Astrocyte (in vitro differentiated cells and primary cell): Measurements from ENCODE around the gene DNAJB6.

Experiments
- EZH2 ChIP-seq: IDR thresholded peaks from 2 replicates; pipeline ENCODE4 v1.6.1; 2012; ENCODE audit warnings: mild to moderate bottlenecking, low read length, inconsistent platforms; ENCODE audit not compliant: insufficient read depth
- TF ChIP-seq, protein P1 (sequence below): IDR thresholded peaks from 2 replicates; pipeline ENCODE4 v1.5.1; 2011; ENCODE audit warnings: low read depth, mild to moderate bottlenecking, inconsistent platforms, low read length, moderate library complexity; ENCODE audit not compliant: insufficient read depth

DNA sequence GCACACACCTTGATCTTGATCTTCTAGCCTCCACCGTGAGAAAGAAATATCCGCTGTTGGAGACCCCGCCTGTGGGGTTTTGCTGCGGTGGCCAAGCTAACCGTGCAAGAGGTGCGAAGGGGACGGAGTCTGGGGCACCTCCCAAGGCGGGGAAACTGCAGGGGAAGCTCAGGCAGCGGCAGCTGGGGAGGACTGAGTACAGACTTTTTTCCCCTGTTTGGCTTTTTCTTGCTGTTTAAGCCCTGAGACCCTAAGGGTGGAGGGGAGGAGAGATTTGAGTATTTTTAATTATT, 108.0 kb downstream of the DNAJB6 start:
- TF ChIP-seq, protein P1, sequence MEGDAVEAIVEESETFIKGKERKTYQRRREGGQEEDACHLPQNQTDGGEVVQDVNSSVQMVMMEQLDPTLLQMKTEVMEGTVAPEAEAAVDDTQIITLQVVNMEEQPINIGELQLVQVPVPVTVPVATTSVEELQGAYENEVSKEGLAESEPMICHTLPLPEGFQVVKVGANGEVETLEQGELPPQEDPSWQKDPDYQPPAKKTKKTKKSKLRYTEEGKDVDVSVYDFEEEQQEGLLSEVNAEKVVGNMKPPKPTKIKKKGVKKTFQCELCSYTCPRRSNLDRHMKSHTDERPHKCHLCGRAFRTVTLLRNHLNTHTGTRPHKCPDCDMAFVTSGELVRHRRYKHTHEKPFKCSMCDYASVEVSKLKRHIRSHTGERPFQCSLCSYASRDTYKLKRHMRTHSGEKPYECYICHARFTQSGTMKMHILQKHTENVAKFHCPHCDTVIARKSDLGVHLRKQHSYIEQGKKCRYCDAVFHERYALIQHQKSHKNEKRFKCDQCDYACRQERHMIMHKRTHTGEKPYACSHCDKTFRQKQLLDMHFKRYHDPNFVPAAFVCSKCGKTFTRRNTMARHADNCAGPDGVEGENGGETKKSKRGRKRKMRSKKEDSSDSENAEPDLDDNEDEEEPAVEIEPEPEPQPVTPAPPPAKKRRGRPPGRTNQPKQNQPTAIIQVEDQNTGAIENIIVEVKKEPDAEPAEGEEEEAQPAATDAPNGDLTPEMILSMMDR = no peak
- TF ChIP-seq EZH2 = no peak
